Spleen (tissue), 11 donors: ENCODE results near the gene C16orf89. TPM values are rescaled to one million over a fixed set of nuclear protein-coding genes. Genes with fewer than 3 reads are reported as not detected.

Experiments
- DNase-seq: peaks from one replicate; pipeline ENCODE4 v3.0.0-alpha.2; 2020
- H3K27ac ChIP-seq, 8 donors: fragments of 200-600 bp; sonication (generic) in 7 of 8; 1 replicate in 4 of 8; 2 replicates in 4 of 8; pipeline versions ENCODE4 v1.5.0 to v1.8.0; 2016 to 2021; ENCODE audit warnings: inconsistent platforms in 4 of 8, mild to moderate bottlenecking in 4 of 8, moderate library complexity in 1 of 8
- H3K27me3 ChIP-seq, 7 donors: fragments of 200-600 bp; sonication (generic) in 6 of 7; replicated peaks in 1 of 7; 1 replicate in 4 of 7; 2 replicates in 3 of 7; pipeline versions ENCODE4 v1.5.0 to v1.8.0; 2016 to 2021; ENCODE audit warnings: inconsistent platforms in 3 of 7, mild to moderate bottlenecking in 1 of 7
- H3K36me3 ChIP-seq, 6 donors: fragments of 200-600 bp; sonication (generic) in 5 of 6; 1 replicate in 4 of 6; 2 replicates in 2 of 6; pipeline versions ENCODE4 v1.5.0 to v1.8.0; 2016 to 2021; ENCODE audit warnings: inconsistent platforms in 2 of 6
- H3K4me1 ChIP-seq, 6 donors: fragments of 200-600 bp; sonication (generic) in 5 of 6; 1 replicate in 3 of 6; 2 replicates in 3 of 6; pipeline versions ENCODE4 v1.5.0 to v1.8.0; 2016 to 2021; ENCODE audit warnings: inconsistent platforms in 3 of 6
- H3K4me3 ChIP-seq, 8 donors: fragments of 200-600 bp; sonication (generic) in 7 of 8; 1 replicate in 4 of 8; 2 replicates in 4 of 8; pipeline versions ENCODE4 v1.5.0 to v1.8.0; 2016 to 2021; ENCODE audit warnings: inconsistent platforms in 4 of 8, mild to moderate bottlenecking in 4 of 8, moderate library complexity in 2 of 8
- H3K9me3 ChIP-seq, 8 donors: fragments of 200-600 bp; sonication (generic) in 7 of 8; 1 replicate in 4 of 8; 2 replicates in 4 of 8; pipeline versions ENCODE4 v1.5.0 to v1.8.0; 2016 to 2021; ENCODE audit warnings: inconsistent platforms in 4 of 8
- POLR2A ChIP-seq, 3 donors: fragments of 450-650 bp; IDR thresholded peaks; one replicate each; pipeline ENCODE4 v1.5.1; 2017; ENCODE audit warnings: antibody characterized with exemption in 3 of 3, mild to moderate bottlenecking in 1 of 3
- POLR2AphosphoS5 ChIP-seq, 3 donors: sonication (generic); formaldehyde crosslinking; IDR thresholded peaks; one replicate each; pipeline ENCODE4 v1.5.1; 2017; ENCODE audit warnings: antibody characterized with exemption in 3 of 3
- WGBS, 5 donors: extraction: QIAGEN DNeasy Blood & Tissue Kit in 3 of 5; methylation state at CpG; one replicate each; pipeline versions ENCODE4 v1.1.5 to v1.1.7; 2013 to 2018; 5-methylcytosine and 5-hydroxymethylcytosine counted together
- intact Hi-C: fragments of 100-400 bp; cut with DNase I; formaldehyde crosslinking; loops from one replicate; pipeline ENCODE4 v1.15.0; 2023; ENCODE audit warnings: low total_unique reads
- polyA plus RNA-seq, 3 donors: library from polyadenylated mRNA; stranded (reverse); fragments of 200-250 nt; gene quantifications; one replicate each; pipeline ENCODE4 v1.2.1, GENCODE V29; 2013
- total RNA-seq, 7 donors: library from RNA; depleted of rRNA in 3 of 7; stranded (reverse); fragments of >200 nt in 3 of 7; fragmentation: NEBNext Ultra II Directional in 4 of 7; extraction: Animal tissue kit (Norgen Biotek cat#: 25700) in 4 of 7; gene quantifications; one replicate each; pipeline versions ENCODE4 v1.1.0 to v1.2.1, GENCODE V29; 2016 to 2021
- TF ChIP-seq, protein P1 (sequence below), 11 experiments: fragments of 200-600 bp in 7 of 11; fragments of 450-650 bp in 4 of 11; sonication (generic) in 4 of 11; IDR thresholded peaks in 8 of 11; conservative IDR thresholded peaks in 3 of 11; 1 replicate in 7 of 11; 2 replicates in 4 of 11; pipeline versions ENCODE4 v1.4.0 to v1.8.0; 2016 to 2021; ENCODE audit warnings: antibody characterized with exemption in 11 of 11, inconsistent platforms in 4 of 11, mild to moderate bottlenecking in 1 of 11
- donor health status: healthy with polysubstance abuse.
- donor health status: DM: no; HTN: no; CAD: no; lungs with moderate emphysema.
- donor health status: DM: no; HTN: no; CAD: no.
- donor health status: Bipolar disorder and iron deficiency.
- donor health status: healthy.
- donor health status: DM: no; HTN: no; CAD: no.
- donor health status: DM: yes; HTN: yes; CAD: no.

Gene C16orf89
- total and polyA plus RNA-seq, 10 donors: 0.34 to 5.7 (median 1.7) TPM; not detected in 1

DNA sequence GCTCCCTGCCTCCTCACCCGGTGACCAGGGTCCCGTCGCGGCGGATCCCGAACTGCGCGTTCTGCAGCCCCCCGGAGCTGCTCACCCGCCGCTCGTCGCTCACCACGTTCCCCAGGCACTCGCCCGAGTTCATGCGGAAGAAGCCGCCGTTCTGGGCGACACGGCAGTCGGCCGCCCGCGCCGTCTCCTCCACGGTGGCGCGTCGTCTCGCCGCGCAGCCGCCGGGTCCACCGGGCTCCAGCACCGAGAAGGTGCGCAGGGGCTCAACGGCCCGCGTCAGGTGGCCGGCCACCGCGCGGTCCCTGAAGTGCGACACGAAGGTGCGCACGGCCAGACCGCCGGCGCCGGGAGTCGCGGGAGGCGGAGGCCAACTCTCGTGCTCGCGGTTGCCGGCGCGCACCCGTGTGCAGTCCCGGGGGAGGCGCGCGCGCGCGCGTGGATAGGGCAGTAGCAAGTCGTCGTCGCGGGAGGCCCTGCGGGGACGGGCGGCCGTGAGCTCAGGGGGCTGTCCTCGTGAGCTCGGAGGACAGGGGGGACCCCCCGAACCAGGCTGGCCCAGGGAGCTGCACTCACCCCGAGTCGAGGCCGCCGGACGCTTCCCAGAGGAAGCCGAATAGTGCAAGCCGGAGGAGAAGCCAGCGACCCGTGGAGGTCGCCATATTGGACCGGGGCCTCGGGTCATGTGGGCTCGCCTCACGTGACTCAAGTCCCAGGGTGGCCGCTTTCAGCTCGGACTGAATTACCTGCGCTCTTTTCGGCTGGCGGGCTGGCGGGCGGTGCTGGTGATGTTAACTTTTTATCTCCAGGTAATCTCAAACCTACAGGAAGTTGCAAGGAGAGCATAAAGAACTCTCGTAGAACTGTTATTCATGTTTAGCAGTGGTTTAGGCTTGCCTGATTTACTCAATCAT, 32.2 kb downstream of the C16orf89 start, which contains the start of gene NAGPA:
Gene NAGPA, minus strand, starts transcription at position 680 of the 911 bp plus-strand sequence. Its CDS starts 21 bp downstream, at position 659.
- Histone ChIP-seq H3K27me3 (no peaks in the 10 kb centered on the region), H3K4me1 (peaks cover 4 to 29% (median 25%) of the 10 kb centered on the region in 6 donors), H3K9me3 (no peaks in the 10 kb centered on the region), H3K27ac (peak within 1 kb of the TSS; percentile 64 to 86 (median 77)), H3K36me3 (peaks cover 0 to 32% (median 7%) of the 10 kb centered on the region in 6 donors), H3K4me3 (peak within 1 kb of the TSS; percentile 82 to 100 (median 98))
- WGBS, 5 donors: 0 to 1% (median 0%) methylated on average over 41 to 104 of the region's 104 CpGs
- TF ChIP-seq POLR2A (IDR thresholded peaks at IDR 0.05) (peak in 1 of 3 donors; percentile 24), POLR2AphosphoS5 (IDR thresholded peaks at IDR 0.05) (peak; percentile 89 to 90 (median 89))
- TF ChIP-seq, protein P1, sequence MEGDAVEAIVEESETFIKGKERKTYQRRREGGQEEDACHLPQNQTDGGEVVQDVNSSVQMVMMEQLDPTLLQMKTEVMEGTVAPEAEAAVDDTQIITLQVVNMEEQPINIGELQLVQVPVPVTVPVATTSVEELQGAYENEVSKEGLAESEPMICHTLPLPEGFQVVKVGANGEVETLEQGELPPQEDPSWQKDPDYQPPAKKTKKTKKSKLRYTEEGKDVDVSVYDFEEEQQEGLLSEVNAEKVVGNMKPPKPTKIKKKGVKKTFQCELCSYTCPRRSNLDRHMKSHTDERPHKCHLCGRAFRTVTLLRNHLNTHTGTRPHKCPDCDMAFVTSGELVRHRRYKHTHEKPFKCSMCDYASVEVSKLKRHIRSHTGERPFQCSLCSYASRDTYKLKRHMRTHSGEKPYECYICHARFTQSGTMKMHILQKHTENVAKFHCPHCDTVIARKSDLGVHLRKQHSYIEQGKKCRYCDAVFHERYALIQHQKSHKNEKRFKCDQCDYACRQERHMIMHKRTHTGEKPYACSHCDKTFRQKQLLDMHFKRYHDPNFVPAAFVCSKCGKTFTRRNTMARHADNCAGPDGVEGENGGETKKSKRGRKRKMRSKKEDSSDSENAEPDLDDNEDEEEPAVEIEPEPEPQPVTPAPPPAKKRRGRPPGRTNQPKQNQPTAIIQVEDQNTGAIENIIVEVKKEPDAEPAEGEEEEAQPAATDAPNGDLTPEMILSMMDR (IDR thresholded peaks at IDR 0.05 in 8 of 11, conservative IDR thresholded peaks at IDR 0.05 in 3 of 11): no peak
- DNase-seq: peak; percentile 96
- intact Hi-C loops: no loop called here

DNA sequence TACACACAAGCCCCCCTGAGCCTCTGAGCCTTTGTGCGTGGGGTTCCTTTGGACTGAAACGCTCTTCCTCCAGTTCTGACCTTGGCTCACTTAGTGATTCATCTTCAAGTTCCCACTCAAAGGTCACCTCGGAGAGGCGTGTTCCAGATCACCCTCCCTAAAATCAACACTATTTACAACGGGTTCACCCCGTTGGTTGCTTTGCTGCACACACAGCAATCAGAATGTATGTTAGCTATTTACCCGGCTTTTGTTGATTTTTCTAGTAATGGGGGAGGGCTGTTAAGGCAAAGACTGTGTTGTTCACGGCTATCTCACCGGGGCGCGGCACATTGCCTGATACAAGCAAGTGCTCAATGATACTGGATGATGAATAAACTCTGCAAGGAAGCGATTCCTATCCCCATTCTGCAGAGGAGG, 33.0 kb downstream of the C16orf89 start:
- DNase-seq: no peak
- 41 to 68% (median 51%) methylated on average over 12 of the region's 12 CpGs for WGBS, 5 donors
- Histone ChIP-seq H3K9me3 (no peaks in the 10 kb centered on the region), H3K27ac (peak overlapping the region in 5 of 8 donors; percentile 73 to 86 (median 82)), H3K27me3 (no peaks in the 10 kb centered on the region), H3K4me3 (peak overlapping the region; percentile 82 to 100 (median 98)), H3K4me1 (peaks cover 4 to 29% (median 25%) of the 10 kb centered on the region in 6 donors), H3K36me3 (peaks cover 0 to 39% (median 11%) of the 10 kb centered on the region in 6 donors)
- intact Hi-C loops: no loop called here
- TF ChIP-seq, protein P1 (IDR thresholded peaks at IDR 0.05 in 8 of 11, conservative IDR thresholded peaks at IDR 0.05 in 3 of 11): no peak
- TF ChIP-seq POLR2AphosphoS5 (IDR thresholded peaks at IDR 0.05): no peak
- TF ChIP-seq POLR2A (IDR thresholded peaks at IDR 0.05): no peak

DNA sequence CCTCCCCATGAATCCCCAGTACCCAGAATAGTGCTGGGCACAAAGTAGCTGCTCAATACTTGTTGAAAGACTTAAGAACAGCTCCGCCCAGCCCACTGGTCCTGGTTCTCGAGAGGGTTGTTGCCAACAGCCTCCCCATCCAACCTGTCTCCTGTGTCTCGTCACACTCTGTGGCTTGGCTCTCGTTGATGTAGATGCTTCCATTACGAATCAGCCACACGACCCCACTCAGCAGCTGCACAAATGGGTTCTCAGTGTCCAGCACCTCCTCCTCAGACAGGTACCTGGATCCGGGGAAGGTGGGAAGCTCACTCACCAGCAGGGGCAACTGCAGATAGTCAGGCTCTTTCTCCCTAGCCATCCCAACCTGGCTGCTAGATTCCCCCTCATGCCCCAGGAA, 34.2 kb downstream of the C16orf89 start:
- H3K9me3 ChIP-seq: no peaks in the 10 kb centered on the region
- TF ChIP-seq, protein P1 (IDR thresholded peaks at IDR 0.05 in 8 of 11, conservative IDR thresholded peaks at IDR 0.05 in 3 of 11): no peak
- no peak for TF ChIP-seq POLR2A (IDR thresholded peaks at IDR 0.05)

More for the DNA sequence above, 34.2 kb downstream of the C16orf89 start:
- DNase-seq: peak; percentile 37
- Histone ChIP-seq H3K4me1 (peaks cover 4 to 29% (median 25%) of the 10 kb centered on the region in 6 donors), H3K27ac (no peak overlapping the region), H3K27me3 (no peaks in the 10 kb centered on the region), H3K4me3 (no peak overlapping the region), H3K36me3 (peaks cover 0 to 51% (median 21%) of the 10 kb centered on the region in 6 donors)
- 89 to 95% (median 91%) methylated on average over 7 of the region's 7 CpGs for WGBS, 5 donors
- intact Hi-C loops: no loop called here
